Mucosa of stomach (tissue), 1 donor: Measurements from ENCODE around the gene ATOSB.

Experiments
- H3K27me3 ChIP-seq: one replicate; pipeline ENCODE4 v1.7.0; 2013; ENCODE audit warnings: mild to moderate bottlenecking, low read length; ENCODE audit not compliant: control insufficient read depth, insufficient read depth
- H3K36me3 ChIP-seq: one replicate; pipeline ENCODE4 v1.7.0; 2013; ENCODE audit warnings: low read length; ENCODE audit not compliant: control insufficient read depth, insufficient read depth
- H3K4me1 ChIP-seq: one replicate; pipeline ENCODE4 v1.7.0; 2013; ENCODE audit warnings: mild to moderate bottlenecking, low read length; ENCODE audit not compliant: control insufficient read depth, insufficient read depth
- H3K4me3 ChIP-seq: one replicate; pipeline ENCODE4 v1.7.0; 2013; ENCODE audit warnings: low read length
- H3K9ac ChIP-seq: one replicate; pipeline ENCODE4 v1.7.0; 2013; ENCODE audit warnings: mild to moderate bottlenecking, low read length, moderate library complexity
- H3K9me3 ChIP-seq: one replicate; pipeline ENCODE4 v1.7.0; 2013; ENCODE audit warnings: mild to moderate bottlenecking, low read length, moderate library complexity; ENCODE audit not compliant: control insufficient read depth
- donor health status: Pancreatic carcinoma.

Gene ATOSB

DNA sequence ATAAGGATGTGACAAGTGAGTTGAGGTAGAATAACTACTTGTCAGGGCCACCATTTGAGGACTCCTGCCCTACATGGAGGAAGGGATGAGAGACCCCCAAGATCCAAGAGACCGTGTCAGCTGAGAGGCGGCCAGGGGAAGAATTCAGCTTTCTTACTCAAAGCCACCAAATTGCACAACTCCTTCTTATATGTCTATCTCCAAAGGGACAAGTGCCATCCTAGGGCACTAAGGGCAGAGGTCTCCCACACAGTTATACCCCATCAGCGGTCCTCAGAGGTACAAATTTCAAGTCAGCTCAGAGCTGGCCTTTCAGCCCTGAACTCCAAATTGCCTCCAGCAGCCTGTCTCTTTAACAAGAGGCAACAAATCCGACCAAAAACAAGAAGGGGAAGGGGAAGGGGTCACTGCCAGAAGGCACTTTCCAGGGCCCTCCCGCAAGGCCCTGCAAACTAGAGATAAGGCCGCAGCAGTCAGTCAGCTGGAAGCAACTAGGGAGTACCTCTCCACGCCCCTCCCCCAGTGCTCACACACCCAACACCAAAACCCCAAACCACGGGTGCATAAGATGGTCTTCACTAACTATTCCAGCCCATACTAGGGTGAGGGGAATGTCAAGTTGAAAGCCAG, 6.6 kb downstream of the ATOSB start:
- no peaks in the 10 kb centered on the region for H3K9me3 ChIP-seq
- no peak overlapping the region for H3K9ac ChIP-seq
- H3K4me3 ChIP-seq = no peak overlapping the region
- H3K36me3 ChIP-seq = no peaks in the 10 kb centered on the region
- H3K4me1 ChIP-seq = peaks cover 26% of the 10 kb centered on the region
- H3K27me3 ChIP-seq = no peaks in the 10 kb centered on the region

DNA sequence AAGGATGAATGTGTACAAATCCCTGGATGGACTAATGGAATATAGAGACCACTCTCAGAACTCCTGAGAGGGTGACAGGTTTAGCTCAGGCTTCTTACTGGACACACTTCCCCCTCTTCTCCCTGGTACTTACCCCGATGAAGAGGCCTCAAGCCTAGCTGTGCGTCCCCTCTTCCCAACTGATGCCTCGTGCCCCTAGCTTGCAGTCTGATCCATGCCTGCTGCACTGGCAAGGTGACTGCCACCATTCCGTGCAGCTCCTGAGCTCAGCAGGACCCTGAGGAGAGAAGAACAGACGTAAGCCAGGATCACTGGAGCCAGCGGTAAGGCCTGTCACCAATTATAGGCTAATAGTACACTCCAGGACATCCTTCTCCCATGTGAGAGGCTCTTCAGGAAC, 7.2 kb downstream of the ATOSB start:
- no peak overlapping the region for H3K4me3 ChIP-seq
- H3K4me1 ChIP-seq = peaks cover 25% of the 10 kb centered on the region
- no peaks in the 10 kb centered on the region for H3K9me3 ChIP-seq
- H3K9ac ChIP-seq = no peak overlapping the region
- no peaks in the 10 kb centered on the region for H3K36me3 ChIP-seq
- no peaks in the 10 kb centered on the region for H3K27me3 ChIP-seq

DNA sequence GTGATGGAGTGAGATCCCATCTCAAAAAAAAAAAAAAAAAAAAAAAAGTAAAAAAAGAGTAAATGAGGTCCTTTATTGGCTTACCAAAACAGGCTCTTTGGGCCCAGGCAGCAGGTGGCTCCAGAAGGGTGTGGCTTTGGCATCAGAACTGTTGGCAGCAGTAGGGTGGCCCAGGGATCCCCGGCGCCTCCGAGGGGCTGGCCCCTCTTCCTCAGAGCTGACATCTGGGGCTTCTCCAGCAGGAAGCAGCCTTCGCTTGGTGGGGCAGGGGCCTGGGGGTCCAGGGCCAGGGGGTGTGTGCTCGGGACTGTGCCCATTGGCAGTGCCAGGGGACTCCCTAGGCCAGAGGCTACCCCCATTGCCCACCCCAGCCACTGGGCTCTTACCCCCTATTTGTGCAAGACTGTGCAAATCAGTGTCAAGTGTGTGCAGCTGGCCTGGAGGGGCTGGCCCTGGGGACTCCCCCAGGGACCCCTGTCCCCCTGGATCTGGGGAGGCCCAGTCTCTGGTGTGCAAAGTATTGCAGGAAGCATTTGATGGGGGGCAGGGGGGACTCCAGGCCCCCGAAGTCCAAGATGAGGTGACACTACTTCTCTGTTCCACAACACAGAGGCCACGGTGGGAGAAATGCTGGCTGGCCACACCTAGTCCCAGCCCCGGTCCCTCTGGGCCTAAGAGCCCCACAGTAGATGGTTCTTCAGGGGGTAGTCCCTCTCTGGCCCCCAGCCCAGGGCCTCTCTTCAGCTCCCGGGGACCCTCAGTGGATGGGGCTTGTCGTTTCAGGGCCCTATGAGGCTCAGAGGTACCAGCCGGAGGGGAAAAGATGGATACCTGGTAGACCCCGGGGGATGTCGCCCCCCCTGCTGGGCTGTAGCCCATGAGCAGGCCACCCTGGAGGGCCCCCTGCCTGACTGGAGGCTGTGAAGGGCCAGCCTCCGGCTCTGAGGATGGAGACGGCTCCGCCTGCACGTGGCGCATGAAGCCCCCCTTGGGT, 8.1 kb downstream of the ATOSB start:
- H3K4me1 ChIP-seq = peaks cover 29% of the 10 kb centered on the region
- H3K9ac ChIP-seq = no peak overlapping the region
- H3K9me3 ChIP-seq = no peaks in the 10 kb centered on the region
- H3K27me3 ChIP-seq = no peaks in the 10 kb centered on the region
- H3K36me3 ChIP-seq = no peaks in the 10 kb centered on the region
- no peak overlapping the region for H3K4me3 ChIP-seq

DNA sequence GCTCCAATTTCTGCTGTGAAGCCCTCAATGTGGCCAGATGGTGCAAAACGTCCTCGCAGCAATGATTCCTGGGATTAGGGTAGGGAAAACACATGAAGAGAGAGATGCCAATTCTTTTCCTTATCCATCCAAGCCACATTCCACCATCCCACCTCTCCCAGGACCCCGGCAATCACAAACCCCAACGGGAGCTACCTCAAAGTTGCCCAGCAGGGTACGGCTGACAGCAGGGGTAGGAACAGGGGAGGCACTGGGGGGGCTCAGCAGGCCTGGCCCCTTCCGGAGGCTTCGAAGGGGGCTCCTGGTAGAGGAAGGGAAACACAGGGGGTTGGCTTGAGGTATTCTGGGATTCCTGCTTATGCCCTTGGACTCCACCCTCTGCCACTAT, 9.3 kb downstream of the ATOSB start:
- Histone ChIP-seq H3K4me1 (peaks cover 34% of the 10 kb centered on the region), H3K9ac (no peak overlapping the region), H3K9me3 (no peaks in the 10 kb centered on the region), H3K36me3 (no peaks in the 10 kb centered on the region), H3K27me3 (no peaks in the 10 kb centered on the region), H3K4me3 (no peak overlapping the region)

DNA sequence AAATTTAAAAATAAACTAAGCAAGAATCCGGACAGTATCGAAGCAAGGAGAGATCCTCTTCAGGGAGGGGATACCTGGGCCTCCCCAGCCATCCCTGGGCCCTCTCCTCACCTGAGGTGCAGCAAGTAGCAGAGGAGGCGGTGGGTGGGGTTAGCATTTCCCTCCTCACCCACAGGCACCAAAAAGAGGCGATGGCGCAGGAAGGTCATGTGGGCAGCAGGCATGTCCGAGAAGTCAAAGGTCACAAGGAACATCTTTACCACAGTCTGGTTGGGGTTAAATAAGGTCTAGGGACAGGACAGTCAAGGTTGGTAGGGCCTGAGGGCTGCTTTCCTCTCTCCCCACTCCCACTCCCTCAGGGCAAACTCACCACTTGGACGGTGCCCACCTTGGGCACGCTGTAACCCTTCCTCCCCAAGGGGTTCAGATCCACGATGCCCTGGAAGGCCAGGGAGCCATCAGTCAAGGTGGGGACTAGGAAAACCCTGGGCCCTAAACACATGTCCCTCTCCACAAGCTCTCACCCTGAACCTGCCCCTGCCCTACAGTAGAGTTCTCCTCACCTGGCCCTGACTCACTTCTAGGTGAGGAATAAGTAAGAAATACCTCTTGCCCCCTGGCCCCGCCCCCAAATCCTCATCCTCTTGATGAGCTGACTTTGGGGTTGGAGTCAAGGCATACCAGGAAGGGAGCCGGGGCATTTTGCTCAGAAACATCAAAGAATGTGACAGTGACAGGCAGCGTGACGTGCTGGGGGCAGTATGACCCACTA, 9.9 kb downstream of the ATOSB start:
- no peak overlapping the region for H3K4me3 ChIP-seq
- H3K4me1 ChIP-seq = peaks cover 31% of the 10 kb centered on the region
- no peaks in the 10 kb centered on the region for H3K36me3 ChIP-seq
- no peaks in the 10 kb centered on the region for H3K27me3 ChIP-seq
- H3K9ac ChIP-seq = no peak overlapping the region
- H3K9me3 ChIP-seq = no peaks in the 10 kb centered on the region

DNA sequence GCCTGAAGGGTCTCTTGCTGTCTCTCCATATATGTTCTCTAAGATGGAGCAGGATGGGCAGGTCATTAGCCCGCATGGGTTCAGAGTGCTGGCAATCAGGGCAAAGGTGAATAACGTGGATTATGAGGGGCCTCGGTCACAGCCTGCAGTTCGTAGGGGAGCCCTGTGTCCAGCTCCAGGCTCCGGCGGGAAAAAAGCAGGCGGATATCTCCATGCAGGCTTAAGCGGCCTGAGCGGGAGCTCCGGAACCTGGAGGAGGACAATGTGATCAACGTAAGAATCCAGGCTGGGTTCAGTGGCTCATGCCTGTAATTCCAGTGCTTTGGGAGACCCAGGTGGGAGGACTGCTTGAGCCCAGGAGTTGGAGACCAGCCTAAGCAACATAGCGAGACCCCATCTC, 10.5 kb downstream of the ATOSB start:
- Histone ChIP-seq H3K9me3 (no peaks in the 10 kb centered on the region), H3K27me3 (no peaks in the 10 kb centered on the region), H3K4me3 (no peak overlapping the region), H3K9ac (no peak overlapping the region), H3K36me3 (no peaks in the 10 kb centered on the region), H3K4me1 (peaks cover 24% of the 10 kb centered on the region)

DNA sequence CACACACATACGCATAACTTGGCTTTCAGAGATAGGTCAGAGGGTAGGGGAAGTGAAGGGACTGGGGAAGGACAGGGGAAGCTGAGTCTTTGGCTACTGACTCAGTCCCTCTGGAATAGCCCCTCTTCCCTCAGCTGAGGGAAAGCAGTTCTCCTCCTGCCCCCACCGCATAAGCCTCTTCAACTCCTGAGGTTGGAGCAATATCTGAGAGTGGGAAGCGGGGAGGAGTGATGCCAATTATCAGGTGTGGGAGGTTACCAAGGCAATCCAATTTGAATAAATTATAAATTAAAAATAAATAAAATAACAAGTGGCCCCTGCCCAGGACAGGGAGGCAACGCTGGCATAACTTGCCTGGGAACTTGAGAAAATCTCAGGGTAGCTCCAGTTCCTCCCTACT, 11.1 kb downstream of the ATOSB start:
- Histone ChIP-seq H3K9me3 (no peaks in the 10 kb centered on the region), H3K27me3 (no peaks in the 10 kb centered on the region), H3K36me3 (no peaks in the 10 kb centered on the region), H3K9ac (no peak overlapping the region), H3K4me3 (no peak overlapping the region), H3K4me1 (peaks cover 21% of the 10 kb centered on the region)

DNA sequence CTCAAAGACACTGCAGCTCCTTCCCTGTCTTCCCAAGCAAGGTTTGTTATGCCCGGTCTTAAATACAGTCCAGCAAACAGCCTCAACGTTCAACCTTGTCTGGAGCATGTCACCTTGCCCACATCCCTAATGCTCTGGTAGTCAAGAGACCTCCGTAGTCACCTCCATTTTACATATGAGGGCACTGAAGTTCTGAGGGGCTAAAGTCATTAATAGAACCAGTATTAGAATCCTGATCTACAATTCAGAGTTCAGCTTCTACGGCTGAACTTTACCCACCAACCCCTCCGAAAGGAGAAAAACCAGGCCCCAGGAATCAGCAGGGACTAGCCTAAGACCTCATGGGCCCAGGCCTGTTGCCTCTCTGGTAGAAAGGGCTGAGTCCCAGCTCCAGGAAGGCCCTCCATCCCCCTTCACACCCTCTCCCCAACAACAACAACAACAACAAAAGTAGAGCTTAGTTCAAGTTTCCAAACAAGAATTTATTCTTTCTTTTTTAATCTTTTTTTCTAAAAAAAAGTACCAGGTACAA, 11.9 kb downstream of the ATOSB start:
- no peaks in the 10 kb centered on the region for H3K27me3 ChIP-seq
- H3K9ac ChIP-seq = peak overlapping the region; percentile 96
- H3K4me3 ChIP-seq = peak overlapping the region; percentile 89
- H3K36me3 ChIP-seq = no peaks in the 10 kb centered on the region
- H3K4me1 ChIP-seq = peaks cover 21% of the 10 kb centered on the region
- H3K9me3 ChIP-seq = no peaks in the 10 kb centered on the region

DNA sequence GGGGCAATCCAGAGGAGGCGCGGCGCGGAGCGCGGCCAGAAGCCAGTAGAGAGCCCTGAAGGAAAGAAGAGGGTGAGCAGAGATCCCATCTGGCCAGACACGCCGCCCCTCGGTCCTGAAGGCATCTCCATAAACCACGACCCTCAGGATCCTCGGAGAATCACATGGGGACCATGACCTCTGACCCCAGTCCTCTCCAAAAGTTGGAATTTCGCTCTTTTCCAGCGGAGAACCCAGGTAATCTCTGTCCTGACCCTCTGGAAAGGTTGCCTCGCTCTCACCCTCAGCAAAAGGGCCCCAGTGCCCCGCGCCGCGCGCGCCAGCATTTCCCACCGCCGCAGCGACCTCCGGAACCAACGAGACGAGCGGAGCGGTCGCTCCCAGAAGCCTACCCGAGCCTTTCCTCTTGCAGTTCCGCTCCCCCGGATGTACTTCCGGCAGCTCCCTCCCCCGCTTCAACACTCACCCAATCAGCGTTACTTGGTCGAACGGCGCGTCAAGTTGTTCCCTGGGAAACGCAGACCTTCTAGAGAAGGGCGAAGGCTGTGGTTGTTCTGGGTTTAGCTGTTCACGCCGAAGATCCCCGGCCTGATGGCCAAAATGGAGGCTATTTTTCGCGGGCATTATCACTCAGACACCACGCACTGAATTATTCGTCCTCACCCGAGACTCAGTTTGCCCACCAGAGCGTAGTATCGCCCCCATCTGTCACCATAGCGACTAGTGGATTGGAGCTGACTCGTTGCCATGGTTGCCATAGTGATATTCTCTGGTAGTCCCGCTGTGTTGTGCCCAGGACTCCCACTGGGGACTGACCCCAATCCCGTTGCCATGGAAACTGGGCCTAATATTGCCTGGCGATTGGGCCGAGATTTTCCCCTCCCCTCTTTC, 12.6 kb downstream of the ATOSB start, which contains the start of gene STOML2:
TSS of gene STOML2 (minus strand) at position 363 of the 891 bp plus-strand sequence. CDS start at position 326, 37 bp downstream.
- no peaks in the 10 kb centered on the region for H3K9me3 ChIP-seq
- H3K4me3 ChIP-seq = peak within 1 kb of the TSS; percentile 89
- no peaks in the 10 kb centered on the region for H3K36me3 ChIP-seq
- H3K27me3 ChIP-seq = no peaks in the 10 kb centered on the region
- H3K9ac ChIP-seq = peak within 1 kb of the TSS; percentile 96
- H3K4me1 ChIP-seq = peaks cover 21% of the 10 kb centered on the region

DNA sequence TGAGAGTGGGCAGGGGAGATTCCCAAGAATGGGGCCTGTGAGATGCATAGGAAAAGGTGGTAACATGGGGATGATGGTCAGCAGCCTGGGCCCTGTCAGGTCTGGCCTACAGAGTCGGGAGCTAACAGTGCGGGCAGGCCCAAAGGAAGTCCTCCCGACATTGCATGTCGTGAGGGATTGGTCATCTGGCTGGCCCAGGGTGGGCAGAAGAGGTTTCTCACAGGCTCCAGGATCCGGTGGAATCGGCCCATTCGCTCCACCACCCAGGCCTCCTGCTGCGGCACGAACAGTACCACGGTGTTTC, 13.2 kb downstream of the ATOSB start:
- peaks cover 21% of the 10 kb centered on the region for H3K4me1 ChIP-seq
- no peaks in the 10 kb centered on the region for H3K9me3 ChIP-seq
- H3K9ac ChIP-seq = peak overlapping the region; percentile 96
- no peaks in the 10 kb centered on the region for H3K36me3 ChIP-seq
- H3K4me3 ChIP-seq = peak overlapping the region; percentile 89
- no peaks in the 10 kb centered on the region for H3K27me3 ChIP-seq

DNA sequence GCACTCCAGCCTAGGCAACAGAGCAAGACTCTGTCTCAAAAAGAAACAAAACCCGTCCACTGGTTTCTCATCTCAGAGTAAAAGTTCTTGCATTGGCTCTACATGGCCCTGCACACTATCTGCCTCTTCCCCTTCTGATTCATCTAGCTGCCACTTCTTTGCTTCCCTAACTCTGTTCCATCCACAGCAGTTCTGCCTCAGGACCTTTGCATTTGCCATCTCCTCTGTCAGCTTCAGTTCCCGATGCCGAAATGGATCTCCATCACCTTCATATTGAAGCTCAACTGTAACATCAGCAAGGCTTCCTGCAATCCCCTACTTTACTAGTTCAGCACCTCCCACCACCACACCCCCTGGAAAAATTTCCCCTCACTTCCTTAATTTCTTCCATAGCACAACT, 18.1 kb downstream of the ATOSB start:
- H3K27me3 ChIP-seq = no peaks in the 10 kb centered on the region
- no peaks in the 10 kb centered on the region for H3K9me3 ChIP-seq
- H3K4me3 ChIP-seq = no peak overlapping the region
- peaks cover 23% of the 10 kb centered on the region for H3K4me1 ChIP-seq
- peaks cover 5% of the 10 kb centered on the region for H3K36me3 ChIP-seq
- H3K9ac ChIP-seq = no peak overlapping the region
